NCI-H187 treated with DMSO at 0.1 percent for 48 hours (cell line): ENCODE data around the gene AGBL4.

ENCODE experiments used
- DNase-seq: peaks from one replicate; lab custom pipeline; 2025; lab: John Stamatoyannopoulos, UW

The AGBL4 gene

GRCh38 chr1:48765335-48765734, 1258.4 kb downstream of the AGBL4 start:
- no peak for DNase-seq

GRCh38 chr1:48761986-48762385, 1261.8 kb downstream of the AGBL4 start:
- no peak for DNase-seq

GRCh38 chr1:48761411-48761810, 1262.3 kb downstream of the AGBL4 start:
- DNase-seq, result no peak

- no peak for DNase-seq
Observed at GRCh38 chr1:48760857-48761256, 1262.9 kb downstream of the AGBL4 start.

- no peak for DNase-seq
Observed at GRCh38 chr1:48758976-48759375, 1264.8 kb downstream of the AGBL4 start.

- DNase-seq, result no peak
Observed at GRCh38 chr1:48757363-48757762, 1266.4 kb downstream of the AGBL4 start.

GRCh38 chr1:48756683-48757316, 1267.0 kb downstream of the AGBL4 start:
- no peak for DNase-seq

- no peak for DNase-seq
Observed at GRCh38 chr1:48753293-48753692, 1270.5 kb downstream of the AGBL4 start.

- no peak for DNase-seq
Observed at GRCh38 chr1:48750109-48750508, 1273.6 kb downstream of the AGBL4 start.

- DNase-seq, result no peak
Observed at GRCh38 chr1:48749068-48749467, 1274.7 kb downstream of the AGBL4 start.

- no peak for DNase-seq
Observed at GRCh38 chr1:48746906-48747305, 1276.8 kb downstream of the AGBL4 start.

GRCh38 chr1:48744032-48744431, 1279.7 kb downstream of the AGBL4 start:
- no peak for DNase-seq

GRCh38 chr1:48743480-48743879, 1280.3 kb downstream of the AGBL4 start:
- no peak for DNase-seq

GRCh38 chr1:48741380-48741779, 1282.4 kb downstream of the AGBL4 start:
- DNase-seq, result no peak

GRCh38 chr1:48740621-48741020, 1283.1 kb downstream of the AGBL4 start:
- DNase-seq, result no peak

GRCh38 chr1:48739091-48739490, 1284.7 kb downstream of the AGBL4 start:
- DNase-seq, result no peak

GRCh38 chr1:48738356-48738755, 1285.4 kb downstream of the AGBL4 start:
- DNase-seq, result no peak

GRCh38 chr1:48735796-48736195, 1288.0 kb downstream of the AGBL4 start:
- DNase-seq, result no peak

- DNase-seq, result no peak
Observed at GRCh38 chr1:48730164-48730910, 1293.4 kb downstream of the AGBL4 start.

- no peak for DNase-seq
Observed at GRCh38 chr1:48728584-48728983, 1295.2 kb downstream of the AGBL4 start.

- DNase-seq, result no peak
Observed at GRCh38 chr1:48726557-48727215, 1297.1 kb downstream of the AGBL4 start.

GRCh38 chr1:48726139-48726538, 1297.6 kb downstream of the AGBL4 start:
- no peak for DNase-seq

GRCh38 chr1:48725341-48726046, 1298.3 kb downstream of the AGBL4 start:
- no peak for DNase-seq
